Stimulated activated naive CD8-positive, alpha-beta T cell treated with anti-CD3 and anti-CD28 coated beads, Interleukin-15, Interleukin-2, amounts not matched to agents 100 U/mL and 50 U/mL, for 24 hours (primary cell): ENCODE data around the gene TULP4.
"Not testable (repeated sequence)": the region's sequence is repeated elsewhere in the genome, so short reads cannot be mapped to it uniquely, and the experiment has no call there.

Experiments used
- ATAC-seq: fragments of 150-1000 bp; cut with Tn5 transposase; one replicate; pipeline ENCODE4 v1.10.0; 2021
- DNase-seq: peaks from one replicate; pipeline ENCODE4 v3.0.0; 2021

The TULP4 gene

GRCh38 chr6:158391276-158391675 lies 79.0 kb downstream of the TULP4 start:
- ATAC-seq (no peak), DNase-seq (no peak)

- not testable (repeated sequence) for ATAC-seq, DNase-seq
Observed at GRCh38 chr6:158391977-158392376, 79.7 kb downstream of the TULP4 start.

GRCh38 chr6:158396136-158396535 lies 83.9 kb downstream of the TULP4 start:
- no peak for DNase-seq
- no peak for ATAC-seq

- ATAC-seq (no peak), DNase-seq (no peak)
Observed at GRCh38 chr6:158397578-158397977, 85.3 kb downstream of the TULP4 start.

- DNase-seq (no peak), ATAC-seq (no peak)
Observed at GRCh38 chr6:158398252-158399024, 86.2 kb downstream of the TULP4 start.

GRCh38 chr6:158399040-158399700 lies 86.9 kb downstream of the TULP4 start:
- ATAC-seq (no peak), DNase-seq (no peak)

- ATAC-seq (no peak), DNase-seq (no peak)
Observed at GRCh38 chr6:158402184-158402583, 89.9 kb downstream of the TULP4 start.

GRCh38 chr6:158405321-158405831 lies 93.1 kb downstream of the TULP4 start:
- not testable (repeated sequence) for DNase-seq, ATAC-seq

GRCh38 chr6:158405933-158406332 lies 93.7 kb downstream of the TULP4 start:
- no peak for ATAC-seq
- no peak for DNase-seq

- no peak for DNase-seq
- no peak for ATAC-seq
Observed at GRCh38 chr6:158406736-158407135, 94.5 kb downstream of the TULP4 start.

GRCh38 chr6:158408013-158408412 lies 95.7 kb downstream of the TULP4 start:
- DNase-seq (no peak), ATAC-seq (no peak)

- ATAC-seq (no peak), DNase-seq (no peak)
Observed at GRCh38 chr6:158408552-158409130, 96.4 kb downstream of the TULP4 start.

GRCh38 chr6:158409451-158409850 lies 97.2 kb downstream of the TULP4 start:
- ATAC-seq (no peak), DNase-seq (no peak)

- DNase-seq (no peak), ATAC-seq (no peak)
Observed at GRCh38 chr6:158410784-158411183, 98.5 kb downstream of the TULP4 start.

- no peak for ATAC-seq
- DNase-seq: no peak
Observed at GRCh38 chr6:158411998-158412397, 99.7 kb downstream of the TULP4 start.

GRCh38 chr6:158413028-158413427 lies 100.8 kb downstream of the TULP4 start:
- ATAC-seq: no peak

GRCh38 chr6:158413814-158414565 lies 101.7 kb downstream of the TULP4 start:
- DNase-seq: no peak
- no peak for ATAC-seq

More at GRCh38 chr6:158413028-158413427, 100.8 kb downstream of the TULP4 start:
- no peak for DNase-seq

- ATAC-seq (no peak), DNase-seq (no peak)
Observed at GRCh38 chr6:158414851-158415262, 102.6 kb downstream of the TULP4 start.

- DNase-seq (no peak), ATAC-seq (no peak)
Observed at GRCh38 chr6:158415666-158416065, 103.4 kb downstream of the TULP4 start.

- DNase-seq: no peak
- ATAC-seq: no peak
Observed at GRCh38 chr6:158416883-158417759, 104.9 kb downstream of the TULP4 start.

GRCh38 chr6:158417760-158418098 lies 105.5 kb downstream of the TULP4 start:
- ATAC-seq (no peak), DNase-seq (no peak)
